Fibroblast of lung (primary cell): ENCODE measurements around the gene KCNT2. TPM values are rescaled to one million over a fixed set of nuclear protein-coding genes. Genes with fewer than 3 reads are reported as not detected.

ENCODE experiments used
- DNase-seq, 2 donors: peaks; one replicate each; pipeline versions ENCODE4 v3.0.0 to v3.0.0-alpha.2; 2010; ENCODE audit warnings: low read depth in 2 of 2
- H2AFZ ChIP-seq: 2 replicates; pipeline ENCODE4 v1.5.1; 2012; ENCODE audit warnings: low read length, control low read depth, inconsistent platforms
- H3K27ac ChIP-seq: 2 replicates; pipeline ENCODE4 v1.5.1; 2011; ENCODE audit warnings: low read length, control low read depth; ENCODE audit not compliant: insufficient read depth
- H3K27me3 ChIP-seq: 2 replicates; pipeline ENCODE4 v1.5.1; 2011; ENCODE audit warnings: mild to moderate bottlenecking, low read length; ENCODE audit not compliant: control insufficient read depth, insufficient read depth
- H3K36me3 ChIP-seq: 2 replicates; pipeline ENCODE4 v1.5.1; 2011; ENCODE audit warnings: low read length; ENCODE audit not compliant: control insufficient read depth, insufficient read depth
- H3K4me1 ChIP-seq: 2 replicates; pipeline ENCODE4 v1.5.1; 2011; ENCODE audit warnings: low read length; ENCODE audit not compliant: control insufficient read depth, insufficient read depth; ENCODE audit errors: extremely low read depth
- H3K4me2 ChIP-seq: 2 replicates; pipeline ENCODE4 v1.5.1; 2011; ENCODE audit warnings: low read length, control low read depth; ENCODE audit not compliant: insufficient read depth; ENCODE audit errors: extremely low read depth
- H3K4me3 ChIP-seq, 4 experiments: fragments of 200-600 bp in 1 of 4; sonication (generic) in 1 of 4; replicated peaks in 1 of 4; 2 replicates each; pipeline ENCODE4 v1.5.1; 2011 to 2016; ENCODE audit warnings: low read length in 4 of 4, low read depth in 3 of 4, mild to moderate bottlenecking in 3 of 4, control low read depth in 2 of 4, inconsistent platforms in 1 of 4, mixed read lengths in 1 of 4; ENCODE audit not compliant: insufficient read depth in 1 of 4; ENCODE audit errors: control extremely low read depth in 1 of 4
- H3K79me2 ChIP-seq: 2 replicates; pipeline ENCODE4 v1.5.1; 2012; ENCODE audit warnings: mild to moderate bottlenecking, low read length, inconsistent platforms; ENCODE audit not compliant: control insufficient read depth, insufficient read depth
- H3K9ac ChIP-seq: 2 replicates; pipeline ENCODE4 v1.5.1; 2011; ENCODE audit warnings: mild to moderate bottlenecking, low read length, control low read depth; ENCODE audit not compliant: insufficient read depth
- H3K9me3 ChIP-seq: 2 replicates; pipeline ENCODE4 v1.5.1; 2012; ENCODE audit warnings: low read depth, low read length; ENCODE audit not compliant: control insufficient read depth, insufficient read depth
- H4K20me1 ChIP-seq: 2 replicates; pipeline ENCODE4 v1.5.1; 2011; ENCODE audit warnings: low read length; ENCODE audit not compliant: control insufficient read depth, insufficient read depth; ENCODE audit errors: extremely low read depth
- CTCF ChIP-seq, 2 donors: IDR thresholded peaks in 1 of 2; conservative IDR thresholded peaks in 1 of 2; 1 replicate in 1 of 2; 2 replicates in 1 of 2; pipeline ENCODE4 v1.5.1; 2011 to 2012; ENCODE audit warnings: low read length in 2 of 2, control low read depth in 1 of 2, inconsistent platforms in 1 of 2, low read depth in 1 of 2, mild to moderate bottlenecking in 1 of 2
- EZH2 ChIP-seq: IDR thresholded peaks from 2 replicates; pipeline ENCODE4 v1.5.1; 2012; ENCODE audit warnings: low read length, control low read depth, mild to moderate bottlenecking; ENCODE audit errors: missing control alignments
- polyA plus RNA-seq, 2 donors: library from polyadenylated mRNA; depleted of rRNA in 1 of 2; stranded (reverse) in 1 of 2; unstranded in 1 of 2; fragments of >200 nt; gene quantifications; 2 replicates each; pipeline ENCODE4 v1.2.1, GENCODE V29; 2011 to 2012; ENCODE audit warnings: missing spikeins in 1 of 2
- total RNA-seq: library from RNA; depleted of rRNA; stranded (reverse); fragments of >200 nt; gene quantifications from 2 replicates; pipeline ENCODE4 v1.2.1, GENCODE V29; 2014

Gene KCNT2
- total and polyA plus RNA-seq, 2 donors (not counting 1 experiment from before 2014, with no cell fraction given), result 0.96 to 8.1 TPM

GRCh38 chr1:196501760-196502428, 106.3 kb downstream of the KCNT2 start:
- H3K9ac ChIP-seq, result no peak overlapping the region
- no peak overlapping the region for H3K4me2 ChIP-seq
- TF ChIP-seq EZH2 (no peak), CTCF (conservative IDR thresholded peaks at IDR 0.05 in 1 of 2, IDR thresholded peaks at IDR 0.05 in 1 of 2; ENCODE audit: low read depth in 1 of 2, low read length in 2 of 2) (no peak)
- H2AFZ ChIP-seq, result no peak overlapping the region
- H3K4me1 ChIP-seq, result no peaks in the 10 kb centered on the region
- no peaks in the 10 kb centered on the region for H3K36me3 ChIP-seq
- H3K4me3 ChIP-seq, result no peak overlapping the region
- H3K27ac ChIP-seq, result no peak overlapping the region
- no peaks in the 10 kb centered on the region for H3K79me2 ChIP-seq
- H3K27me3 ChIP-seq, result no peaks in the 10 kb centered on the region
- DNase-seq, result no peak
- H3K9me3 ChIP-seq, result no peaks in the 10 kb centered on the region
- no peaks in the 10 kb centered on the region for H4K20me1 ChIP-seq

- Histone ChIP-seq H3K9ac (no peak overlapping the region), H4K20me1 (no peaks in the 10 kb centered on the region), H3K79me2 (no peaks in the 10 kb centered on the region), H3K27ac (no peak overlapping the region), H3K4me2 (no peak overlapping the region), H3K4me3 (no peak overlapping the region), H3K36me3 (no peaks in the 10 kb centered on the region), H2AFZ (no peak overlapping the region), H3K9me3 (no peaks in the 10 kb centered on the region), H3K27me3 (no peaks in the 10 kb centered on the region), H3K4me1 (no peaks in the 10 kb centered on the region)
- no peak for TF ChIP-seq EZH2
- TF ChIP-seq CTCF (conservative IDR thresholded peaks at IDR 0.05 in 1 of 2, IDR thresholded peaks at IDR 0.05 in 1 of 2; ENCODE audit: low read depth in 1 of 2, low read length in 2 of 2), result no peak
- DNase-seq, result no peak
These were observed 110.4 kb downstream of the KCNT2 start for GRCh38 chr1:196497817-196498216.

- no peak overlapping the region for H3K4me2 ChIP-seq
- no peak overlapping the region for H3K9ac ChIP-seq
- H3K27ac ChIP-seq, result no peak overlapping the region
These were observed 113.5 kb downstream of the KCNT2 start for GRCh38 chr1:196494766-196495165.

More at GRCh38 chr1:196494766-196495165, 113.5 kb downstream of the KCNT2 start:
- no peaks in the 10 kb centered on the region for H3K79me2 ChIP-seq
- no peaks in the 10 kb centered on the region for H3K27me3 ChIP-seq
- no peaks in the 10 kb centered on the region for H3K9me3 ChIP-seq
- DNase-seq, result no peak
- no peaks in the 10 kb centered on the region for H3K4me1 ChIP-seq
- TF ChIP-seq EZH2, result no peak
- no peaks in the 10 kb centered on the region for H4K20me1 ChIP-seq
- H2AFZ ChIP-seq, result no peak overlapping the region
- no peaks in the 10 kb centered on the region for H3K36me3 ChIP-seq
- no peak overlapping the region for H3K4me3 ChIP-seq
